ENCODE data around the gene ITCH.
"Not testable (repeated sequence)": the region's sequence is repeated elsewhere in the genome, so short reads cannot be mapped to it uniquely, and the experiment has no call there.

ITCH gene

DNA sequence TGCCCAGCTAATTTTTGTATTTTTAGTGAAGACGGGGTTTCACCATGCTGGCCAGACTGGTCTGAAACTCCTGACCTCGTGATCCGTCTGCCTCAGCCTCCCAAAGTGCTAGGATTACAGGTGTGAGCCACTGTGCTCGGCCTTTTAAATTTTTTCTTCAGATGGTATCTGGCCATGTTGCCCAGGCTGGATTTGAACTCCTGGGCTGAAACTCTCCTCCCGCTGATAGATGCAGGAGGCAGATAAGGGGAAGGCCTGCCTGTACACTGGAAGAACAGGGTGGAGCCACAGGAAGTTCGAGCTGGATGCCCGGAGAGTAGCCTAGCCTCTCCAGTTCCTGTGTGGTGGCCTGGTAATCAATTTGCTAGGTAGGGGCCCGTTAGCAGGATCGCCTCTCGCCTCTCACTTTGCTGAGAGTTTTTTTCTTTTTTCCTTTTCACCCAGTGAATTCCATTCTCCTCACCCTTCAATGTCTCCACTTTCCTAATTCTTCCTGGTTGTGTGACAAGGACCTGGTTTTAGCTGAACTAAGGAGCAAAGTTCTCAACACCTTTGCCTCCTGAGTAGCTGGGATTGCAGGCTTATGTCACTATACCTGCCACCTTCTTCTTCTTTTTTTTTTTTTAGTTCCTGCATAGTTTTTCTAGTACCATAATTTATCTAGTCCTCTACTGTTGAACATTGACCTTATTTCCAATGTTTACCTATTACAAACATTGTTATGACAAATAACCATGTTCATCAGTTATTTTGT is 19.4 kb upstream of the ITCH start:
- DNase-seq (ENCODE audit: low spot score), result no peak

DNA sequence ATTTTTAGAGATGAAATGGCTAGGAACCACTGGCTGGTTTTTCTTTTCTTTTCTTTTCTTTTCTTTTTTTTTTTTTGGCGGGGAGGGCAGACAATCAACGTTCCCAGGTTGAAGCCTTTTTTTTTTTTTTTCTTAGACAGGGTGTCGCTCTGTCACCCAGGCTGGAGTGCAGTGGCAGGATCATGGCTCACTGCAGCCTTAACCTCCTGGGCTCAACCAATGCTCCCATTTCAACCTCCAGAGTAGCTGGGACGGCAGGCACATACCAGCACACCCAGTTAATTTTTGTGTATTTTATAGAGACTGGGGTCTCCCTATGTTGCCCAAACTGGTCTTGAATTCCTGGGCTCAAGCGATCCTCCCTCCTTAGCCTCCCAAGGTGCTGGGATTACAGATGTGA is 18.8 kb upstream of the ITCH start:
- no peak for DNase-seq (ENCODE audit: low spot score)

DNA sequence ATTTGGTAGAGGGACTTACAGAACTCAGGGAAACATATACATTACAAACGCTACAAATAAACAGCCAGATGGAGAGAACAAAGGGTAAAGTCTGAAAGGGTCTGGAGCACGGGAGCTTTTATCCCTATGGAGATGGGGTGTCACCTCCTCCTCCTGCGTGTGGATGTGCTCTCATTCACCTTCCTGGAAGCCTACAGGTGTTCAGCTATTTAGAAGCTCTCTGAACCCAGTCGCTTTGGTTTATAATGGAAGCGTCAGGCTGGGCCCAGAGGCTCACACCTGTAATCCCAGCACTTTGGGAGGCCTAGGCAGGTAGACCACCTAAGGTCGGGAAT is 17.7 kb upstream of the ITCH start:
- DNase-seq (ENCODE audit: low spot score), result no peak

DNA sequence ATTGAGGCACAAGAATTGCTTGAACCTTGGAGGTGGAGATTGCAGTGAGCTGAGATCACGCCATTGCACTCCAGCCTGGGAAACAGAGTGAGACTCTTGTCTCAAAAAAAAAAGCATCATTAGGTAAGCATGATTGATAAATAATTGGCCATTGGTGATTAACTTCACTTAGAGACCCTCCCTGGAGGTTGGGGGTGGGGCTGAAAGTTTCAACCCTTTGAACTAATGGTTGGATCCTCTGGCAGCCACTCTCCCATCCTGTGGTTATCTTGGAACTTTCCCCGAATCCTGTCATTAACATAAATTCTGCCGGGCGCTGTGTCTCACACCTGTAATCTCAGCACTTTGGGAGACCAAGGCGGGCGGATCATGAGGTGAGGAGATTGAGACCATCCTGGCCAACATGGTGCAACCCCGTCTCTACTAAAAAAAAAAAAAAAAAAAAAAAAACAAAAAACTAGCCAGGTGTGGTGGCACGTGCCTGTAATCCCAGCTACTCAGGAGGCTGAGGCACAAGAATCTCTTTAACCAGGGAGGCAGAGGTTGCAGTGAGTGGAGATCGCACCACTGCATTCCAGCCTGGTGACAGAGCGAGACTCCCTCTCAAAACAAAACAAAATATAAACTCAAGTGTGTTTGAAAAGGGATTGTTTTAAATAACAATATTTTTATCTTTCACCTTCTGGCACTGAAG is 17.1 kb upstream of the ITCH start:
- DNase-seq (ENCODE audit: low spot score), result not testable (repeated sequence)

- not testable (repeated sequence) for DNase-seq (ENCODE audit: low spot score)
Observed at GRCh38 chr20:34346533-34346865, 16.6 kb upstream of the ITCH start.

DNA sequence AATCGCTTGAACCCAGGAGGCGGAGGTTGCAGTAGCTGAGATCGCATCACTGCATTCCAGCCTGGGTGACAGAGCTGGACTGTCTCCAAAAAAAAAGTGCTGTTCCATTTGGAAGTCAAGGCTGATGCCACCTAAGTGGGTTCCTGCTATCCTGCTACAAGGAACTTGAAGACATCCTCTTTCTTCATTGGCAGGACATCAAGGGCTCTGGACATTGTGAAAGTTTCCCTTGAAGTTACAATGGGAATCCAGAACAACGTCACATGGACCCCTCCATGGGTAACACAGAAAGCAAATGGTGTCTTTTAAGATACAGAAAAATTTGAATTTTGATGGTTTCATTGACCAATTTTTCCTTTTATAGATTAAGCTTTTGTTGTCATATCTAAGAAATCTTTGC is 15.5 kb upstream of the ITCH start:
- no peak for DNase-seq (ENCODE audit: low spot score)

DNA sequence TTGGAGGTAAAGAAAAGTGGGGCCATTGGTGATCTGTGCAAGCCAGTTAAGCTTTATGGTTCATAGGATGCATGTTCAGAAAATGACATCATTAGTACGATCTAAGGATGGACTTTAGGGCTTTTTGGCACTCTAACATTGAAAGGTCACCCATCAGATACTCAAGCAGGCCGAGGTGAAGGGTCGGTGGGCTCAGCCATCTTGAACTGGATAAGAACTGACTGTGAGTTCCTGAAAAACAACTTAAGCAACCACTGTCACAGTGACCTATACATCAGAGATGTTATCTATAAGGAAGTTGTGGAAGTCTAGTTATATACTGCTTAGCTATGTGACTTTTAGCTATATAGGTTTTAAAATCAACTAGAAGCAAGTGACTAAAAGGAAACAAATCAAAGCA is 13.0 kb upstream of the ITCH start:
- DNase-seq (ENCODE audit: low spot score), result no peak

DNA sequence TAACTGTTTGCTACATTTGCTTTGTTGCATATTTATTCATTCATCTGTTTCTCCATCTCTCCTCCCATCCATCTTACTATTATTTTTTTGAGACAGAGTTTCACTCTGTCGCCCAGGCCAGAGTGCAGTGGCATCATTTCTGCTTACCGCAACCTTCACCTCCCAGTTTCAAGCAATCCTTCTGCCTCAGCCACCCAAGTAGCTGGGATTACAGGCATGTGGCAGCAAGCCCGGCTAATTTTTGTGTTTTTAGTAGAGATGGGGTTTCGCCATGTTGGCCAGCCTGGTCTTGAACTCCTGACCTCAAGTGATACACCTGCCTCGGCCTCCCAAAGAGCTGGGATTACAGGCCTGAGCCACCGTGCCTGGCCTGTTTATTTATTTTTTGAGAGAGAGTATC is 9.6 kb upstream of the ITCH start:
- not testable (repeated sequence) for DNase-seq (ENCODE audit: low spot score)

DNA sequence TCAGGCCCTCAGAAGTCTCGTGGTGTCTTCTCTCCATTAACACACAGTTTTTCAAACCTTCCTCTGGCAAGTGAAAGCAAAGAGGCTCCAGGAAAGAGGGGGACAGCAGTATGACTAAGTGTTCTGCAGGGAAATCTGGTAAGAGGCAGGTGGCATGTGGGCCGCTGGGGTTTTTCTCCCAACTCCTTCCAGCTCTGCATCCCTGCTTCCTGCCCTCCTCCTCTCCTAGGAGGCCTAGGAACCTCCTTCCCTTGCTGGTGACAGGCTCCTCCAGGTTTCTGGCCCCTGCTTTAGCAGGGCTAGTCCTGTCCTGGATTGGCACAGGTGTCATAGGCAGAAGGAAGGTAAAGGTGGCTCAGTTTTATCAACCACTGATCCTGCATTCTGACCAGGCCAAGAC is 7.6 kb upstream of the ITCH start:
- no peak for DNase-seq (ENCODE audit: low spot score)

DNA sequence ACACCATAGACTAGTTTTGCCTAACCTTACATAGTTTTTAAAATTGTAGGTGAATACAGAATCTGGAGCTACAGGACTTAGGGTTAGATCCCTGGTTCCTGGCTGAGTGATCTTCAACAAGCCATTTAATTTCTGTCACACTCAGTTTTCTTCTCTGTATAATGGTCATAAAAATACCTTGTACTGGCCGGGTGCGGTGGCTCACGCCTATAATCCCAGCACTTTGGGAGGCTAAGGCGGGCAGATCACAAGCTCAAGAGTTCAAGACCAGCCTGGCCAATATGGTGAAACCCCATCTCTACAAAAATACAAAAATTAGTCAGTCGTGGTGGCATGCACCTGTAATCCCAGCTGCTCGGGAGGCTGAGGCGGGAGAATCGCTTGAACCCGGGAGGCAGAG is 3.3 kb upstream of the ITCH start:
- DNase-seq (ENCODE audit: low spot score), result not testable (repeated sequence)

GRCh38 chr20:34362502-34363061 is 491 bp upstream of the ITCH start:
- DNase-seq (ENCODE audit: low spot score), result no peak

GRCh38 chr20:34363465-34364222 is 571 bp downstream of the ITCH start:
- peak; percentile 21 for DNase-seq (ENCODE audit: low spot score)

DNA sequence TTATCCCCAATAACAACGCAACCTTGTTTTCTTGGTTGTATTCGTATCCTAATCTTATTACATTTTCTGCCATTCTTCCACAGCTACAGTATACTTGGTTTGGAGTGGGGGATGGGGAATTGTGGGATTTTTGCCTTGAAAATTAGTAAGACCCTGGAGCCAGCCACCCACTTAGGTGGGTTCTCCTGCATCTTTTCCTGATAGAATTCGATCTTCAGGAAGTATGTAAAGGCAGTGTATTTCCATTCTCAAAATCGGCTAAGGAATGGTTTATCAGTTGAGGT is 1.1 kb downstream of the ITCH start:
- no peak for DNase-seq (ENCODE audit: low spot score)

GRCh38 chr20:34365765-34366213 is 2.7 kb downstream of the ITCH start:
- no peak for DNase-seq (ENCODE audit: low spot score)

- DNase-seq (ENCODE audit: low spot score), result no peak
Observed at GRCh38 chr20:34367155-34367554, 4.1 kb downstream of the ITCH start.

DNA sequence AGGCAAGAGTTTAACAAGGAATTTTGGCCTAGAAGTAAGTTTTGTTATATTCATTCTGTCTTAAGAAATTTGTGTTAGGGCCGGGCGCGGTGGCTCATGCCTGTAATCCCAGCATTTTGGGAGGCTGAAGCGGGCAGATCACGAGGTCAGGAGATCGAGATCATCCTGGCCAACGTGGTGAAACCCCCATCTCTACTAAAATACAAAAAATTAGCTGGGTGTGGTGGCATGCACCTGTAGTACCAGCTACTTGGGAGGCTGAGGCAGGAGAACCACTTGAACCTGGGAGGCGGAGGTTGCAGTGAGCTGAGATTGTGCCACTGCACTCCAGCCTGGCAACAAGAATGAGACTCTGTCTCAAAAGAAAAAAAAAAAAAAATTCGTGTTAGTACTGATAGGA is 4.8 kb downstream of the ITCH start:
- DNase-seq (ENCODE audit: low spot score), result not testable (repeated sequence)

DNA sequence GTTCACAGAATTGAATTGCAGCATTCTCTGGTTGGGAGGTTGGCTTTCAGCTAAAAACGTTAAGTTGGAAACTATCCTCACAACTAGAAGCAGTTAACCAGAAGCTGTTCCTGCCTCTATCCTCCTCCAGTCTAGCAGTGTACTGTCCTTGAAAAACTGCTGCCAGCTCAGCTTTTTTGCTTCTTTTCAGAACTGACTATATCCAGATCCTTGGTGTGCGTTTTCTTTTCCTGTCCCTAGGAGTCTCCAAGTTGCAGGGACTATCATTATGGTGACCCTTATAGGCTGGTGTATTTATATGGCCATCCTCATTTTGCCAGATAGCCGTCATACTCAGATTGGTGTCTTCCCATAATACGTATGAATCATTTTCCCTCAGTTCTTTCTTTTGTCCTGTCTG is 5.5 kb downstream of the ITCH start:
- no peak for DNase-seq (ENCODE audit: low spot score)

DNA sequence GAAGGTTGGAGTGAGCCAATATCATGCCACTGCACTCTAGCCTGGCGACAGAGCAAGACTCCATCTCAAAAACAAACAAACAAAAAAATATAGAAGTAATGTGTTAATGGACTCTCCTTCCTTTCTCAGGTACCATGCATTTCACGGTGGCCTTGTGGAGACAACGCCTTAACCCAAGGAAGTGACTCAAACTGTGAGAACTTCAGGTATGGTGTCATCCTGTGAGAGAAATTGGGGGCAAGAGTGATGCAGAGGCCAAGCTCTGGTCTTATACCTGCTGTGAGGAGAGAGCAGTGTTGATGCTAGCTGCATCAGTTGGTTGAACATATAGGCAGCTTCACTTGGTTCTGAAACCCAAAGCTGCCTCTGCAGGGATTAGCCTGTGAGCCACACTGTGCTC is 6.2 kb downstream of the ITCH start:
- DNase-seq (ENCODE audit: low spot score), result no peak

DNA sequence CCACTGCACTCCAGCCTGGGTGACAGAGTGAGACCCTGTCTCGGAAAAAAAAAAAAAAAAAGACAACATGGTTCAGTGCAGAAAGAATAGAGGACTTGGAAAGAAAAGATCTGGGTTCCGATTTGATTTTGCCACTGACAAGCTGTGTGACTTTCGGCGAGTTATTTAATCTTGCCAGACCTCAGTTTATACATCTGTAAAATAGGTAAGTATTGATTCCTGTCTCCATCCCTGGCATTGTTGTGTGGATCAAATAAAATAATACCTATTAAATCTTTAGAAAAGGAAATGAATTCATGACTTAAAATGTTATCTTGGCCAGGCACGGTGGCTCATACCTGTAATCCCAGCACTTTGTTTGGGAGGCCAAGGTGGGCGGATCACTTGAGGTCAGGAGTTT is 7.0 kb downstream of the ITCH start:
- DNase-seq (ENCODE audit: low spot score), result no peak

DNA sequence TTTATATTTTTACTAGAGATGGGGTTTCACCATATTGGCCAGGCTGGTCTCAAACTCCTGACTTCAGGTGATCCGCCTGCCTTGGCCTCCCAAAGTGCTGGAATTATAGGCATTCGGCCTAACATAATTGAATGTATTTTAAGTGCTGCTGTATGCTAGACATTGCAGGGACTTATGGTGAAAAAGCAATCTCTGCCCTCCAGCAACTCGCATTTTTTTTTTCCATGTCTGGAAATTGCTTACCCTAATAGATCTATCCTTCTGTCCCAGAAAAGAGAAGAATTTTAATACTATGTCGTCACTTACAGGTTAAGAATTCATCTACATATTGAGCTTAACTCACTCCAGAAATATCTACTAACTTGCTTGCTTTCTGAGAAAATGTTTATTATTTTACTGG is 10.4 kb downstream of the ITCH start:
- DNase-seq (ENCODE audit: low spot score), result no peak

- DNase-seq (ENCODE audit: low spot score), result no peak
Observed at GRCh38 chr20:34374209-34374760, 11.2 kb downstream of the ITCH start.

DNA sequence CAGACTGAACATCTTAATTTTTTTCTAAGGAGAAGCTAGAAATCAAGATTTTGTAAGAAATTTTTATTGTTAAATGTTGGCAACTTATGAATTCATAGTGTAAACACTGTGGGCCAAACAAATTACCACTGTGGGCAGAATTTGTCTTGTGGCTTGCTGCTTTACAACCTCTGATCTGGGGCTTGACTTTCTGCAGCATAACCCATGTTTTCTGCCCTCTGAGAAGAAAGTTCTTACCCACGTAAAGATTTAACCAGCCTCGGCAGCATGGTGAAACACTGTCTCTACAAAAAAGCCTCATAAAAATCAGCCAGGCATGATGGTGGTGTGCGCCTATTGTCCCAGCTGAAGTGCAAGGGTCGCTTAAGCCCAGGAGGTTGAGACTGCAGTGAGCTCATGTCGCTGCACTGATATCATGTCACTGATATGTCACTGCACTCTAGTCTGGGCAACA is 12.9 kb downstream of the ITCH start:
- no peak for DNase-seq (ENCODE audit: low spot score)
